IPS-NIHi11 (cell line): ENCODE data around the gene PTK6.

Source experiments
- DNase-seq: peaks from one replicate; pipeline ENCODE4 v3.0.0; 2012; ENCODE audit warnings: mixed read lengths, low spot score

PTK6 gene

GRCh38 chr20:63543131-63543530 is 6.0 kb upstream of the PTK6 start:
- no peak for DNase-seq

GRCh38 chr20:63542696-63543095 is 5.5 kb upstream of the PTK6 start:
- DNase-seq: no peak

GRCh38 chr20:63542031-63542559 is 4.9 kb upstream of the PTK6 start:
- no peak for DNase-seq

- DNase-seq: no peak
These were observed 4.2 kb upstream of the PTK6 start for GRCh38 chr20:63541371-63541770.

- no peak for DNase-seq
These were observed 3.4 kb upstream of the PTK6 start for GRCh38 chr20:63540417-63541186.

- no peak for DNase-seq
These were observed 2.5 kb upstream of the PTK6 start for GRCh38 chr20:63539441-63540370.

GRCh38 chr20:63539092-63539430 is 1.9 kb upstream of the PTK6 start:
- DNase-seq: no peak

GRCh38 chr20:63538204-63539091 is 1.3 kb upstream of the PTK6 start:
- DNase-seq: peak; percentile 54

- DNase-seq: peak; percentile 99
These were observed 488 bp upstream of the PTK6 start for GRCh38 chr20:63537525-63538203.

GRCh38 chr20:63536241-63536977 is 767 bp downstream of the PTK6 start:
- DNase-seq: no peak

GRCh38 chr20:63534831-63535651 is 2.1 kb downstream of the PTK6 start:
- DNase-seq: peak; percentile 23

- no peak for DNase-seq
These were observed 2.7 kb downstream of the PTK6 start for GRCh38 chr20:63534427-63534830.

GRCh38 chr20:63533871-63534393 is 3.2 kb downstream of the PTK6 start:
- DNase-seq: peak; percentile 34

- DNase-seq: peak; percentile 3
These were observed 3.8 kb downstream of the PTK6 start for GRCh38 chr20:63533388-63533787.

GRCh38 chr20:63532449-63532971 is 4.7 kb downstream of the PTK6 start:
- DNase-seq: no peak

GRCh38 chr20:63531686-63532448 is 5.3 kb downstream of the PTK6 start:
- no peak for DNase-seq

GRCh38 chr20:63530788-63531160 is 6.4 kb downstream of the PTK6 start:
- DNase-seq: no peak
